K562 (cell line): Measurements from ENCODE around the gene DPEP1. TPM values are rescaled to one million over a fixed set of nuclear protein-coding genes. Genes with fewer than 3 reads are reported as not detected.

Source experiments
- ATF1 ChIP-seq, 2 experiments: fragments of 450-650 bp in 1 of 2; IDR thresholded peaks; 2 replicates each; pipeline ENCODE4 v1.6.1; 2016; ENCODE audit warnings: missing compliant biosample characterization in 1 of 2, missing genetic modification characterization in 1 of 2
- U2AF2 ChIP-seq: fragments of 200-400 bp; formaldehyde crosslinking; optimal IDR thresholded peaks from 2 replicates; pipeline ENCODE3; 2017; ENCODE audit warnings: low read depth, mild to moderate bottlenecking, low read length
- ZNF133 ChIP-seq: fragments of 250-450 bp; sonication (Bioruptor Pico); IDR thresholded peaks from 2 replicates; pipeline ENCODE4 v1.4.0; 2020; ENCODE audit warnings: mild to moderate bottlenecking
- ZNF165 ChIP-seq: fragments of 250-450 bp; sonication (Bioruptor Pico); IDR thresholded peaks from 2 replicates; pipeline ENCODE4 v1.4.0; 2020; ENCODE audit warnings: borderline replicate concordance
- polyA plus RNA-seq, 8 experiments: library from polyadenylated mRNA; depleted of rRNA in 4 of 8; stranded (reverse) in 5 of 8; unstranded in 3 of 8; fragments of >200 nt; fragmentation: Nextera tagmentation in 2 of 8; fragmentation: Illumina TruSeq in 1 of 8; extraction: Ambion mirVana in 2 of 8; extraction: Trizol in 1 of 8; gene quantifications; 2 replicates each; pipeline versions ENCODE4 v1.2.1 to v1.2.3, GENCODE V29; 2011 to 2014; ENCODE audit warnings: inconsistent platforms in 1 of 8, missing spikeins in 1 of 8
- total RNA-seq, 7 experiments: library from RNA; depleted of rRNA in 6 of 7; stranded (reverse); fragments of >200 nt in 6 of 7; fragmentation: Illumina TruSeq in 2 of 7; extraction: Trizol in 2 of 7; gene quantifications; 2 replicates each; pipeline versions ENCODE4 v1.2.1 to v1.2.3, GENCODE V29; 2011 to 2021; ENCODE audit warnings: low replicate concordance in 1 of 7
- TF ChIP-seq, protein P1 (sequence below): IDR thresholded peaks from 3 replicates; pipeline ENCODE4 v1.6.1; 2011; ENCODE audit warnings: borderline replicate concordance, mild to moderate bottlenecking, moderate library complexity; ENCODE audit not compliant: insufficient read length; ENCODE audit errors: extremely low read depth
- TF ChIP-seq, protein P2 (sequence below): fragments of 450-650 bp; IDR thresholded peaks from 2 replicates; pipeline ENCODE4 v1.6.1; 2016
- TF ChIP-seq, protein P3 (sequence below): fragments of 450-650 bp; IDR thresholded peaks from 2 replicates; pipeline ENCODE4 v1.6.1; 2016; ENCODE audit warnings: mild to moderate bottlenecking, moderate library complexity
- TF ChIP-seq, protein P4 (sequence below): fragments of 150-350 bp; IDR thresholded peaks from 2 replicates; pipeline ENCODE4 v1.6.1; 2014; ENCODE audit warnings: low read depth, mild to moderate bottlenecking, low read length, borderline replicate concordance

DPEP1 gene
- total and polyA plus RNA-seq, 9 of the 15 experiments (the other 6 are each of a cell fraction or from before 2014, with no cell fraction given): 0.14 to 0.31 (median 0.20) TPM; not detected in 6

DNA sequence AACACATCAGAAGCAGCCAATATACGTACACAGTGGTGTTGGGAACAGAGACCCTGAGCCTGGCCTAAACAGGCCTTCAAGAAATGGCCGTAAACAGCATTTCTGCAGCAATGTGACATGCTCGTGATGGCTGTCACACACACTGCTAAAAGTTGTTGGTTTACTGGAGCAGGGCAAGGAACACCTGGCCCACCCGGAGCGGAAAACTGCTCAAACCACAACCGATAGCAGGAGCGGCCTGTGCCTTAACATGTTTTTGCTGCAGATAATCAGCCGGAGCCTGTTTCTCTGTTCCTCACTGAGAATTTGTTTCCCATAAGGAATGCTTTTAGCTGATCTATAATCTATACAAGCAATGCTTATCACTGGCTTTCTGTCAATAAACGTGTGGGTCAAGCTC, 6.0 kb upstream of the DPEP1 start (continued):
- no peak for TF ChIP-seq U2AF2
- no peak for TF ChIP-seq ZNF165 (CRISPR knock-in tag)
- TF ChIP-seq, protein P1, sequence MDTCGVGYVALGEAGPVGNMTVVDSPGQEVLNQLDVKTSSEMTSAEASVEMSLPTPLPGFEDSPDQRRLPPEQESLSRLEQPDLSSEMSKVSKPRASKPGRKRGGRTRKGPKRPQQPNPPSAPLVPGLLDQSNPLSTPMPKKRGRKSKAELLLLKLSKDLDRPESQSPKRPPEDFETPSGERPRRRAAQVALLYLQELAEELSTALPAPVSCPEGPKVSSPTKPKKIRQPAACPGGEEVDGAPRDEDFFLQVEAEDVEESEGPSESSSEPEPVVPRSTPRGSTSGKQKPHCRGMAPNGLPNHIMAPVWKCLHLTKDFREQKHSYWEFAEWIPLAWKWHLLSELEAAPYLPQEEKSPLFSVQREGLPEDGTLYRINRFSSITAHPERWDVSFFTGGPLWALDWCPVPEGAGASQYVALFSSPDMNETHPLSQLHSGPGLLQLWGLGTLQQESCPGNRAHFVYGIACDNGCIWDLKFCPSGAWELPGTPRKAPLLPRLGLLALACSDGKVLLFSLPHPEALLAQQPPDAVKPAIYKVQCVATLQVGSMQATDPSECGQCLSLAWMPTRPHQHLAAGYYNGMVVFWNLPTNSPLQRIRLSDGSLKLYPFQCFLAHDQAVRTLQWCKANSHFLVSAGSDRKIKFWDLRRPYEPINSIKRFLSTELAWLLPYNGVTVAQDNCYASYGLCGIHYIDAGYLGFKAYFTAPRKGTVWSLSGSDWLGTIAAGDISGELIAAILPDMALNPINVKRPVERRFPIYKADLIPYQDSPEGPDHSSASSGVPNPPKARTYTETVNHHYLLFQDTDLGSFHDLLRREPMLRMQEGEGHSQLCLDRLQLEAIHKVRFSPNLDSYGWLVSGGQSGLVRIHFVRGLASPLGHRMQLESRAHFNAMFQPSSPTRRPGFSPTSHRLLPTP: no peak
- no peak for TF ChIP-seq ZNF133 (CRISPR knock-in tag)
- TF ChIP-seq, protein P2, sequence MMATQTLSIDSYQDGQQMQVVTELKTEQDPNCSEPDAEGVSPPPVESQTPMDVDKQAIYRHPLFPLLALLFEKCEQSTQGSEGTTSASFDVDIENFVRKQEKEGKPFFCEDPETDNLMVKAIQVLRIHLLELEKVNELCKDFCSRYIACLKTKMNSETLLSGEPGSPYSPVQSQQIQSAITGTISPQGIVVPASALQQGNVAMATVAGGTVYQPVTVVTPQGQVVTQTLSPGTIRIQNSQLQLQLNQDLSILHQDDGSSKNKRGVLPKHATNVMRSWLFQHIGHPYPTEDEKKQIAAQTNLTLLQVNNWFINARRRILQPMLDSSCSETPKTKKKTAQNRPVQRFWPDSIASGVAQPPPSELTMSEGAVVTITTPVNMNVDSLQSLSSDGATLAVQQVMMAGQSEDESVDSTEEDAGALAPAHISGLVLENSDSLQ: peak; percentile 49
- TF ChIP-seq, protein P3, sequence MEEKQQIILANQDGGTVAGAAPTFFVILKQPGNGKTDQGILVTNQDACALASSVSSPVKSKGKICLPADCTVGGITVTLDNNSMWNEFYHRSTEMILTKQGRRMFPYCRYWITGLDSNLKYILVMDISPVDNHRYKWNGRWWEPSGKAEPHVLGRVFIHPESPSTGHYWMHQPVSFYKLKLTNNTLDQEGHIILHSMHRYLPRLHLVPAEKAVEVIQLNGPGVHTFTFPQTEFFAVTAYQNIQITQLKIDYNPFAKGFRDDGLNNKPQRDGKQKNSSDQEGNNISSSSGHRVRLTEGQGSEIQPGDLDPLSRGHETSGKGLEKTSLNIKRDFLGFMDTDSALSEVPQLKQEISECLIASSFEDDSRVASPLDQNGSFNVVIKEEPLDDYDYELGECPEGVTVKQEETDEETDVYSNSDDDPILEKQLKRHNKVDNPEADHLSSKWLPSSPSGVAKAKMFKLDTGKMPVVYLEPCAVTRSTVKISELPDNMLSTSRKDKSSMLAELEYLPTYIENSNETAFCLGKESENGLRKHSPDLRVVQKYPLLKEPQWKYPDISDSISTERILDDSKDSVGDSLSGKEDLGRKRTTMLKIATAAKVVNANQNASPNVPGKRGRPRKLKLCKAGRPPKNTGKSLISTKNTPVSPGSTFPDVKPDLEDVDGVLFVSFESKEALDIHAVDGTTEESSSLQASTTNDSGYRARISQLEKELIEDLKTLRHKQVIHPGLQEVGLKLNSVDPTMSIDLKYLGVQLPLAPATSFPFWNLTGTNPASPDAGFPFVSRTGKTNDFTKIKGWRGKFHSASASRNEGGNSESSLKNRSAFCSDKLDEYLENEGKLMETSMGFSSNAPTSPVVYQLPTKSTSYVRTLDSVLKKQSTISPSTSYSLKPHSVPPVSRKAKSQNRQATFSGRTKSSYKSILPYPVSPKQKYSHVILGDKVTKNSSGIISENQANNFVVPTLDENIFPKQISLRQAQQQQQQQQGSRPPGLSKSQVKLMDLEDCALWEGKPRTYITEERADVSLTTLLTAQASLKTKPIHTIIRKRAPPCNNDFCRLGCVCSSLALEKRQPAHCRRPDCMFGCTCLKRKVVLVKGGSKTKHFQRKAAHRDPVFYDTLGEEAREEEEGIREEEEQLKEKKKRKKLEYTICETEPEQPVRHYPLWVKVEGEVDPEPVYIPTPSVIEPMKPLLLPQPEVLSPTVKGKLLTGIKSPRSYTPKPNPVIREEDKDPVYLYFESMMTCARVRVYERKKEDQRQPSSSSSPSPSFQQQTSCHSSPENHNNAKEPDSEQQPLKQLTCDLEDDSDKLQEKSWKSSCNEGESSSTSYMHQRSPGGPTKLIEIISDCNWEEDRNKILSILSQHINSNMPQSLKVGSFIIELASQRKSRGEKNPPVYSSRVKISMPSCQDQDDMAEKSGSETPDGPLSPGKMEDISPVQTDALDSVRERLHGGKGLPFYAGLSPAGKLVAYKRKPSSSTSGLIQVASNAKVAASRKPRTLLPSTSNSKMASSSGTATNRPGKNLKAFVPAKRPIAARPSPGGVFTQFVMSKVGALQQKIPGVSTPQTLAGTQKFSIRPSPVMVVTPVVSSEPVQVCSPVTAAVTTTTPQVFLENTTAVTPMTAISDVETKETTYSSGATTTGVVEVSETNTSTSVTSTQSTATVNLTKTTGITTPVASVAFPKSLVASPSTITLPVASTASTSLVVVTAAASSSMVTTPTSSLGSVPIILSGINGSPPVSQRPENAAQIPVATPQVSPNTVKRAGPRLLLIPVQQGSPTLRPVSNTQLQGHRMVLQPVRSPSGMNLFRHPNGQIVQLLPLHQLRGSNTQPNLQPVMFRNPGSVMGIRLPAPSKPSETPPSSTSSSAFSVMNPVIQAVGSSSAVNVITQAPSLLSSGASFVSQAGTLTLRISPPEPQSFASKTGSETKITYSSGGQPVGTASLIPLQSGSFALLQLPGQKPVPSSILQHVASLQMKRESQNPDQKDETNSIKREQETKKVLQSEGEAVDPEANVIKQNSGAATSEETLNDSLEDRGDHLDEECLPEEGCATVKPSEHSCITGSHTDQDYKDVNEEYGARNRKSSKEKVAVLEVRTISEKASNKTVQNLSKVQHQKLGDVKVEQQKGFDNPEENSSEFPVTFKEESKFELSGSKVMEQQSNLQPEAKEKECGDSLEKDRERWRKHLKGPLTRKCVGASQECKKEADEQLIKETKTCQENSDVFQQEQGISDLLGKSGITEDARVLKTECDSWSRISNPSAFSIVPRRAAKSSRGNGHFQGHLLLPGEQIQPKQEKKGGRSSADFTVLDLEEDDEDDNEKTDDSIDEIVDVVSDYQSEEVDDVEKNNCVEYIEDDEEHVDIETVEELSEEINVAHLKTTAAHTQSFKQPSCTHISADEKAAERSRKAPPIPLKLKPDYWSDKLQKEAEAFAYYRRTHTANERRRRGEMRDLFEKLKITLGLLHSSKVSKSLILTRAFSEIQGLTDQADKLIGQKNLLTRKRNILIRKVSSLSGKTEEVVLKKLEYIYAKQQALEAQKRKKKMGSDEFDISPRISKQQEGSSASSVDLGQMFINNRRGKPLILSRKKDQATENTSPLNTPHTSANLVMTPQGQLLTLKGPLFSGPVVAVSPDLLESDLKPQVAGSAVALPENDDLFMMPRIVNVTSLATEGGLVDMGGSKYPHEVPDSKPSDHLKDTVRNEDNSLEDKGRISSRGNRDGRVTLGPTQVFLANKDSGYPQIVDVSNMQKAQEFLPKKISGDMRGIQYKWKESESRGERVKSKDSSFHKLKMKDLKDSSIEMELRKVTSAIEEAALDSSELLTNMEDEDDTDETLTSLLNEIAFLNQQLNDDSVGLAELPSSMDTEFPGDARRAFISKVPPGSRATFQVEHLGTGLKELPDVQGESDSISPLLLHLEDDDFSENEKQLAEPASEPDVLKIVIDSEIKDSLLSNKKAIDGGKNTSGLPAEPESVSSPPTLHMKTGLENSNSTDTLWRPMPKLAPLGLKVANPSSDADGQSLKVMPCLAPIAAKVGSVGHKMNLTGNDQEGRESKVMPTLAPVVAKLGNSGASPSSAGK: peak; percentile 30; the same call in 1 of the 2 replicates
- no peak for TF ChIP-seq ATF1 (CRISPR knock-in tag; IDR thresholded peaks at IDR 0.05)
- TF ChIP-seq ATF1 (tag; IDR thresholded peaks at IDR 0.05): no peak
- TF ChIP-seq, protein P4, sequence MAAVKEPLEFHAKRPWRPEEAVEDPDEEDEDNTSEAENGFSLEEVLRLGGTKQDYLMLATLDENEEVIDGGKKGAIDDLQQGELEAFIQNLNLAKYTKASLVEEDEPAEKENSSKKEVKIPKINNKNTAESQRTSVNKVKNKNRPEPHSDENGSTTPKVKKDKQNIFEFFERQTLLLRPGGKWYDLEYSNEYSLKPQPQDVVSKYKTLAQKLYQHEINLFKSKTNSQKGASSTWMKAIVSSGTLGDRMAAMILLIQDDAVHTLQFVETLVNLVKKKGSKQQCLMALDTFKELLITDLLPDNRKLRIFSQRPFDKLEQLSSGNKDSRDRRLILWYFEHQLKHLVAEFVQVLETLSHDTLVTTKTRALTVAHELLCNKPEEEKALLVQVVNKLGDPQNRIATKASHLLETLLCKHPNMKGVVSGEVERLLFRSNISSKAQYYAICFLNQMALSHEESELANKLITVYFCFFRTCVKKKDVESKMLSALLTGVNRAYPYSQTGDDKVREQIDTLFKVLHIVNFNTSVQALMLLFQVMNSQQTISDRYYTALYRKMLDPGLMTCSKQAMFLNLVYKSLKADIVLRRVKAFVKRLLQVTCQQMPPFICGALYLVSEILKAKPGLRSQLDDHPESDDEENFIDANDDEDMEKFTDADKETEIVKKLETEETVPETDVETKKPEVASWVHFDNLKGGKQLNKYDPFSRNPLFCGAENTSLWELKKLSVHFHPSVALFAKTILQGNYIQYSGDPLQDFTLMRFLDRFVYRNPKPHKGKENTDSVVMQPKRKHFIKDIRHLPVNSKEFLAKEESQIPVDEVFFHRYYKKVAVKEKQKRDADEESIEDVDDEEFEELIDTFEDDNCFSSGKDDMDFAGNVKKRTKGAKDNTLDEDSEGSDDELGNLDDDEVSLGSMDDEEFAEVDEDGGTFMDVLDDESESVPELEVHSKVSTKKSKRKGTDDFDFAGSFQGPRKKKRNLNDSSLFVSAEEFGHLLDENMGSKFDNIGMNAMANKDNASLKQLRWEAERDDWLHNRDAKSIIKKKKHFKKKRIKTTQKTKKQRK: no peak
